ENCODE data around the gene EMSY. TPM values are rescaled to one million over a fixed set of nuclear protein-coding genes. Genes with fewer than 3 reads are reported as not detected.

EMSY gene
- total RNA-seq, 4 donors from 2014 or later: 33.9 to 47.0 (median 41.5) TPM

DNA sequence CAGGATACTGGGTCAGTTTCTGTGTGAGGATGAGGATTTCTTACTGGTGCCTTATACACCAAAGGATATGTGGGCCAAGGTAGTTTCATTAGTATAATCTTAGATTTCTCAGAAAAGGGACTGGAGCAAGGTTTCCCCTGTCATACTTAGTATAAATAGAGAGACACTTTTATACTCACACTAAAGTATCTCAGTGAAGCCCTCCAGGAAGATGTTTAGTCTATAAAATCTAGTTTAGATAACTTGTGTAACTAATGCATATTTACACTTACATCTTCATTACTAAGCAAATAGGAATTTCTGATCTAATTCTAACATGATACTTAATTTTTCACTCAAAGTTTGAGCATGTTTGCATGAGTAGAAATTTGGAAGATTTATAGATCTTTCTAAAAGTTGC lies 11.1 kb downstream of the EMSY start:
- H3K9me3 ChIP-seq: no peaks in the 10 kb centered on the region
- DNase-seq (ENCODE audit: low spot score in 2 of 2): no peak
- H3K4me1 ChIP-seq: peaks cover 0 to 11% (median 0%) of the 10 kb centered on the region in 4 donors
- H3K27ac ChIP-seq: no peak overlapping the region
- no peak overlapping the region for H3K4me3 ChIP-seq
- H3K36me3 ChIP-seq: peaks cover 0 to 49% (median 0%) of the 10 kb centered on the region in 3 donors
- no peaks in the 10 kb centered on the region for H3K27me3 ChIP-seq
- TF ChIP-seq, protein P1, sequence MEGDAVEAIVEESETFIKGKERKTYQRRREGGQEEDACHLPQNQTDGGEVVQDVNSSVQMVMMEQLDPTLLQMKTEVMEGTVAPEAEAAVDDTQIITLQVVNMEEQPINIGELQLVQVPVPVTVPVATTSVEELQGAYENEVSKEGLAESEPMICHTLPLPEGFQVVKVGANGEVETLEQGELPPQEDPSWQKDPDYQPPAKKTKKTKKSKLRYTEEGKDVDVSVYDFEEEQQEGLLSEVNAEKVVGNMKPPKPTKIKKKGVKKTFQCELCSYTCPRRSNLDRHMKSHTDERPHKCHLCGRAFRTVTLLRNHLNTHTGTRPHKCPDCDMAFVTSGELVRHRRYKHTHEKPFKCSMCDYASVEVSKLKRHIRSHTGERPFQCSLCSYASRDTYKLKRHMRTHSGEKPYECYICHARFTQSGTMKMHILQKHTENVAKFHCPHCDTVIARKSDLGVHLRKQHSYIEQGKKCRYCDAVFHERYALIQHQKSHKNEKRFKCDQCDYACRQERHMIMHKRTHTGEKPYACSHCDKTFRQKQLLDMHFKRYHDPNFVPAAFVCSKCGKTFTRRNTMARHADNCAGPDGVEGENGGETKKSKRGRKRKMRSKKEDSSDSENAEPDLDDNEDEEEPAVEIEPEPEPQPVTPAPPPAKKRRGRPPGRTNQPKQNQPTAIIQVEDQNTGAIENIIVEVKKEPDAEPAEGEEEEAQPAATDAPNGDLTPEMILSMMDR (IDR thresholded peaks at IDR 0.05): no peak
- no peak for TF ChIP-seq POLR2A (IDR thresholded peaks at IDR 0.05)
- TF ChIP-seq EP300 (IDR thresholded peaks at IDR 0.05): no peak

DNA sequence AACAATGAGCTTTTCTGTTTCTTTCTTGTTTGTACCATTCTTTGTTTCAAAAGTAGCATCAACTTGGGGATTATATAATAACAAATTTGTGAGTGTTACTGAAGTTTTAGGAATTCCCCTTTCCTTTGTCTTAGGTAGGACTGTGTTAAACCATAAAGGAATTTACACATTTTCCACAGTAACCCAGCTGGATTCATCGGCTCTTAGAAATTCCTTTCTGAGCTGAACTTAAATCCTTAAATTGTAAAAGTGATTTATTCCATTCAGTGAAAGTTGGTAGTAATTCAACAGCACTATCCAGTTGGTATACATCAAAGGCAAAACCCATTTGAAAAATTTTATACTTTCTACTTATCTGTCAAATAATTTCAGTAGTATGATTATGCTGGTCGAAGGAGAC lies 11.8 kb downstream of the EMSY start:
- Histone ChIP-seq H3K27me3 (no peaks in the 10 kb centered on the region), H3K27ac (no peak overlapping the region), H3K4me1 (peaks cover 0 to 11% (median 0%) of the 10 kb centered on the region in 4 donors), H3K9me3 (no peaks in the 10 kb centered on the region), H3K4me3 (no peak overlapping the region), H3K36me3 (peaks cover 0 to 48% (median 0%) of the 10 kb centered on the region in 3 donors)
- 60 to 71% methylated on average over 2 of the region's 2 CpGs for WGBS, 2 donors
- no peak for DNase-seq (ENCODE audit: low spot score in 2 of 2)
- TF ChIP-seq EP300 (IDR thresholded peaks at IDR 0.05) (no peak), POLR2A (IDR thresholded peaks at IDR 0.05) (no peak)
- TF ChIP-seq, protein P1 (IDR thresholded peaks at IDR 0.05): no peak

DNA sequence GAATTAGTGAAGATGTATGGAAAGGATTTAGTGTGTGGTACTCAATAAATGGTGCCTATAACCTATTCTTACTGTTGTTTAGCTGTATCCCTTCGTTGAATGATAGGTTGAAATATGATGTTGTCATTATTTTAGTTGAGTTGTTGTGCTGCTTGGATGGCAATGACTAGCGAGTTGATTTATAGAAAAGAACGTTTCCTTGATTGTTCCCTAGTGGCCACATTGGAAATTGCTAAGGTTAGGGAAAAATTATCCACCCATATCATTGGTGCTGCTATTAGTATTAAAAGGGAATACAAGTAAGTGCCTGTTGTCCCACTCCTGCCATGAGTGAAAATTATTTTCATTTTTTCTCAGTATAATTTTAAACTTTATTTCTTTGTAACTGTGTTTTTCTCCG lies 14.5 kb downstream of the EMSY start:
- Histone ChIP-seq H3K36me3 (peaks cover 2 to 39% (median 4%) of the 10 kb centered on the region in 3 donors), H3K9me3 (no peaks in the 10 kb centered on the region), H3K27me3 (no peaks in the 10 kb centered on the region), H3K4me1 (peaks cover 0 to 11% (median 0%) of the 10 kb centered on the region in 4 donors), H3K27ac (no peak overlapping the region), H3K4me3 (no peak overlapping the region)
- DNase-seq (ENCODE audit: low spot score in 2 of 2): no peak
- TF ChIP-seq, protein P1 (IDR thresholded peaks at IDR 0.05): peak in 1 of 5 experiments; percentile 12
- no peak for TF ChIP-seq POLR2A (IDR thresholded peaks at IDR 0.05)
- WGBS, 2 donors: 70 to 74% methylated on average over 4 of the region's 4 CpGs

DNA sequence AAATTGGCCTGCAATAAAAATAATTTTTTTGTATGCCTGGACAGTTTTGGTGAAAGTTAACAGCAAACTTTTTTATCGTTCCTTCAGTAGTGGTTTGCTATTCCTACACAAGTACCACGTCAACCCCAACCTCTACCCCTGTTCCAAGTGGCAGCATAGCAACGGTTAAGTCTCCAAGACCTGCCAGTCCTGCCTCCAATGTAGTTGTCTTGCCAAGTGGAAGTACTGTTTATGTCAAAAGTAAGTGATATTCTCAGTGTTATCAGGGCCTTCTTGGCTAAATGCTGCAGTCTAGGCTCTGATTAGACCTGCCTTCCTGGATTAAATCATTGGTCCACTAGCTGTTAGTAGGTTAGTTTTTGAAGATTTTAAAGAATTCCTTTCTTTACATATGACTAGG lies 15.0 kb downstream of the EMSY start:
- no peak overlapping the region for H3K4me3 ChIP-seq
- peaks cover 2 to 44% (median 4%) of the 10 kb centered on the region in 3 donors for H3K36me3 ChIP-seq
- DNase-seq (ENCODE audit: low spot score in 2 of 2): no peak
- peaks cover 0 to 11% (median 0%) of the 10 kb centered on the region in 4 donors for H3K4me1 ChIP-seq
- no peaks in the 10 kb centered on the region for H3K27me3 ChIP-seq
- TF ChIP-seq, protein P1 (IDR thresholded peaks at IDR 0.05): no peak
- no peak for TF ChIP-seq POLR2A (IDR thresholded peaks at IDR 0.05)
- TF ChIP-seq EP300 (IDR thresholded peaks at IDR 0.05): no peak
- H3K9me3 ChIP-seq: no peaks in the 10 kb centered on the region
- no peak overlapping the region for H3K27ac ChIP-seq
- 88 to 96% methylated on average over 3 of the region's 3 CpGs for WGBS, 2 donors

DNA sequence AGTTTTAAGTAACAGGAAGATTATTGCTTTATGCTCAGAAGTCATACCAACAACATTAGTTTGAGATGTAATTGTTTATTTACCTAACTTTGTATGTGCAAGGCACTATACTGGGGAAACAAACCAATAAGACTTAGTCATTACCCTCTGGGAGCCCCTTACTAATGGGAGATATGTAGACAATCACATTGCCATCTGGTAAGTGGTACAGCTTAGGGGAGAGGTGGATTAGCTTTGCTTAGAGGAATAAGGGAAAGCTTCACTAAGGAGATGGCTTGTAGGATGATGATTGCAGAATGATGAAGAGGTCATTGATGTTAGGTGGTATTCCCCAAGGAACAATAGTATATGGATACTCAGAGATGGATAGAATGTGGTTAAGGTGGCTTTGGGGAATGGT lies 17.5 kb downstream of the EMSY start:
- Histone ChIP-seq H3K36me3 (peaks cover 2 to 44% (median 4%) of the 10 kb centered on the region in 3 donors), H3K9me3 (no peaks in the 10 kb centered on the region), H3K27me3 (no peaks in the 10 kb centered on the region), H3K27ac (no peak overlapping the region), H3K4me3 (no peak overlapping the region), H3K4me1 (no peaks in the 10 kb centered on the region)
- no peak for DNase-seq (ENCODE audit: low spot score in 2 of 2)
- TF ChIP-seq EP300 (IDR thresholded peaks at IDR 0.05) (no peak), POLR2A (IDR thresholded peaks at IDR 0.05) (no peak)
- TF ChIP-seq, protein P1 (IDR thresholded peaks at IDR 0.05): no peak
